SJSA1 (cell line): Measurements from ENCODE around the gene UPK1A. TPM values are rescaled to one million over a fixed set of nuclear protein-coding genes. Genes with fewer than 3 reads are reported as not detected.

ENCODE experiments used
- DNase-seq, 2 experiments: peaks; one replicate each; pipeline ENCODE4 v3.0.0-alpha.2; 2015 to 2020; ENCODE audit warnings: low spot score in 2 of 2, low read depth in 1 of 2
- H3K27ac ChIP-seq: fragments of 250-450 bp; sonication (Bioruptor Pico); 2 replicates; pipeline ENCODE4 v1.5.1; 2020; ENCODE audit warnings: mild to moderate bottlenecking, moderate library complexity
- H3K27me3 ChIP-seq: fragments of 250-450 bp; sonication (Bioruptor Pico); replicated peaks from 2 replicates; pipeline ENCODE4 v1.5.1; 2020; ENCODE audit warnings: mild to moderate bottlenecking, moderate library complexity
- H3K36me3 ChIP-seq: fragments of 250-450 bp; sonication (Bioruptor Pico); 2 replicates; pipeline ENCODE4 v1.5.1; 2020; ENCODE audit warnings: mild to moderate bottlenecking
- H3K4me1 ChIP-seq: fragments of 250-450 bp; sonication (Bioruptor Pico); replicated peaks from 2 replicates; pipeline ENCODE4 v1.6.1; 2021; ENCODE audit warnings: mild to moderate bottlenecking
- H3K4me3 ChIP-seq: fragments of 250-450 bp; sonication (Bioruptor Pico); 2 replicates; pipeline ENCODE4 v1.5.1; 2020; ENCODE audit warnings: mild to moderate bottlenecking
- H3K9me3 ChIP-seq: fragments of 250-450 bp; sonication (Bioruptor Pico); replicated peaks from 2 replicates; pipeline ENCODE4 v1.5.1; 2020; ENCODE audit warnings: mild to moderate bottlenecking
- total RNA-seq: library from RNA; depleted of rRNA; stranded (reverse); fragments of >200 nt; shearing (Covaris generic); gene quantifications from 2 replicates; pipeline ENCODE4 v1.2.3, GENCODE V29; 2014

UPK1A gene
- total RNA-seq, 1 experiment from 2014 or later, result not detected

DNA sequence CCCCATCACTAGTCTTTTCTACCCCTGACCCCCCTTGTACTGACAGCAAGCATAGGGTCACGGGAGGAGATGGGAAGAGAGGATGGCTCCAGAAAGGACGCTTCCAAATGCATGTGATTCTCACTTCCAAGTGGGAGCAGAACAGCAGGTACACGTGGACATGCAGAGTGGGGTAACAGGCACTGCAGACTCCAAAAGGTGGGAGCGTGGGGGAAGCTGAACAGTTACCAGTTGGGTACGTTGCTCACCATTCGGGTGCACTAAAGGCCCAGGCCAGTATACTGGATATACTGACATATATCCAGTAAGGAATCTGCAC, 27.0 kb upstream of the UPK1A start:
- no peak overlapping the region for H3K27ac ChIP-seq
- H3K36me3 ChIP-seq, result peaks cover 38% of the 10 kb centered on the region
- no peak overlapping the region for H3K4me3 ChIP-seq
- peaks cover 15% of the 10 kb centered on the region for H3K4me1 ChIP-seq
- H3K27me3 ChIP-seq, result no peaks in the 10 kb centered on the region
- DNase-seq, result no peak
- no peaks in the 10 kb centered on the region for H3K9me3 ChIP-seq

- Histone ChIP-seq H3K9me3 (no peaks in the 10 kb centered on the region), H3K4me1 (peaks cover 19% of the 10 kb centered on the region), H3K4me3 (no peak overlapping the region), H3K27ac (no peak overlapping the region), H3K27me3 (no peaks in the 10 kb centered on the region), H3K36me3 (peaks cover 34% of the 10 kb centered on the region)
- no peak for DNase-seq
These were observed 26.5 kb upstream of the UPK1A start for GRCh38 chr19:35639863-35640262.

DNA sequence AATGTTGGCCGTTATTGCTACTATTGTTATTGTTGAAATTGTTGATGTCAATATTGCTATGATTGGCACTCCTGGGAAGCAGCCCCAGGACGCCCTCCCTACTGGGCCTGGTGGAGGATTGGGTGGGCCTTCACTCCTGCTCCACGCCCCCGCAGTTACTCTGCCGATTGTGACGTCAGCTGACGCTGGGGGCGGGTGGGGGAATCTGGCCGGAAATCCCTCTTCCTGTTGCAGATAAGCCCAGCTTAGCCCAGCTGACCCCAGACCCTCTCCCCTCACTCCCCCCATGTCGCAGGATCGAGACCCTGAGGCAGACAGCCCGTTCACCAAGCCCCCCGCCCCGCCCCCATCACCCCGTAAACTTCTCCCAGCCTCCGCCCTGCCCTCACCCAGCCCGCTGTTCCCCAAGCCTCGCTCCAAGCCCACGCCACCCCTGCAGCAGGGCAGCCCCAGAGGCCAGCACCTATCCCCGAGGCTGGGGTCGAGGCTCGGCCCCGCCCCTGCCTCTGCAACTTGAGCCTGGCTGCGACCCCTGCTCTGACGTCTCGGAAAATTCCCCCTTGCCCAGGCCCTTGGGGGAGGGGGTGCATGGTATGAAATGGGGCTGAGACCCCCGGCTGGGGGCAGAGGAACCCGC, 24.7 kb upstream of the UPK1A start, which contains the start of gene ETV2:
Gene ETV2, plus strand, starts transcription at position 231 of the 637 bp plus-strand sequence. CDS start 716 bp downstream, outside the sequence.
- peaks cover 35% of the 10 kb centered on the region for H3K4me1 ChIP-seq

GRCh38 chr19:35642312-35642711, 24.0 kb upstream of the UPK1A start:
- no peak for DNase-seq
- peaks cover 12% of the 10 kb centered on the region for H3K36me3 ChIP-seq
- no peaks in the 10 kb centered on the region for H3K27me3 ChIP-seq
- no peaks in the 10 kb centered on the region for H3K9me3 ChIP-seq
- no peak overlapping the region for H3K27ac ChIP-seq
- peaks cover 41% of the 10 kb centered on the region for H3K4me1 ChIP-seq
- no peak overlapping the region for H3K4me3 ChIP-seq

More for the DNA sequence above, 24.7 kb upstream of the UPK1A start, which contains the start of gene ETV2:
- DNase-seq, result no peak
- Histone ChIP-seq H3K9me3 (no peaks in the 10 kb centered on the region), H3K4me3 (no peak within 1 kb of the TSS), H3K36me3 (peaks cover 19% of the 10 kb centered on the region), H3K27me3 (no peaks in the 10 kb centered on the region), H3K27ac (no peak within 1 kb of the TSS)

DNA sequence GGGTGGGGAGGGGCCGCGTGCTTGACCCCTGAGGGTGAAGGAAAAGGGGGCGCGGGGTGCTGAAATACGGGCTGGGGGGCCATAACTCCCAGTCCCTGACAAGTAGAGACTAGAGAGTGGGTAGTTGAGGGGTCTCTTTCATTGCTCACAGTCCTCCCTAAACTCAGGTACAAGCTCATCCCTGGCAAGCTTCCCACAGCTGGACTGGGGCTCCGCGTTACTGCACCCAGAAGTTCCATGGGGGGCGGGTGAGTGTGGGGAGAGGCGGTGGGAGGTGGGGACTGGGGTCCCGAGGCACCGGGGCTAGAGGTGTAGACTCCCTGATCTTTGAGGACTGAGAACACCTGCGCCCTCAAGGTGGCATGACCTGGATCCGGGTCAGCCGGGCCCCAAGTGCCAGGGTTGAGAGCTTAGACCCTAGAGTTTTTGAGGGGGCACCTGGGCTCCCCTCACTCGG, 23.5 kb upstream of the UPK1A start:
- Histone ChIP-seq H3K27ac (no peak overlapping the region), H3K36me3 (peaks cover 7% of the 10 kb centered on the region), H3K27me3 (no peaks in the 10 kb centered on the region)

DNA sequence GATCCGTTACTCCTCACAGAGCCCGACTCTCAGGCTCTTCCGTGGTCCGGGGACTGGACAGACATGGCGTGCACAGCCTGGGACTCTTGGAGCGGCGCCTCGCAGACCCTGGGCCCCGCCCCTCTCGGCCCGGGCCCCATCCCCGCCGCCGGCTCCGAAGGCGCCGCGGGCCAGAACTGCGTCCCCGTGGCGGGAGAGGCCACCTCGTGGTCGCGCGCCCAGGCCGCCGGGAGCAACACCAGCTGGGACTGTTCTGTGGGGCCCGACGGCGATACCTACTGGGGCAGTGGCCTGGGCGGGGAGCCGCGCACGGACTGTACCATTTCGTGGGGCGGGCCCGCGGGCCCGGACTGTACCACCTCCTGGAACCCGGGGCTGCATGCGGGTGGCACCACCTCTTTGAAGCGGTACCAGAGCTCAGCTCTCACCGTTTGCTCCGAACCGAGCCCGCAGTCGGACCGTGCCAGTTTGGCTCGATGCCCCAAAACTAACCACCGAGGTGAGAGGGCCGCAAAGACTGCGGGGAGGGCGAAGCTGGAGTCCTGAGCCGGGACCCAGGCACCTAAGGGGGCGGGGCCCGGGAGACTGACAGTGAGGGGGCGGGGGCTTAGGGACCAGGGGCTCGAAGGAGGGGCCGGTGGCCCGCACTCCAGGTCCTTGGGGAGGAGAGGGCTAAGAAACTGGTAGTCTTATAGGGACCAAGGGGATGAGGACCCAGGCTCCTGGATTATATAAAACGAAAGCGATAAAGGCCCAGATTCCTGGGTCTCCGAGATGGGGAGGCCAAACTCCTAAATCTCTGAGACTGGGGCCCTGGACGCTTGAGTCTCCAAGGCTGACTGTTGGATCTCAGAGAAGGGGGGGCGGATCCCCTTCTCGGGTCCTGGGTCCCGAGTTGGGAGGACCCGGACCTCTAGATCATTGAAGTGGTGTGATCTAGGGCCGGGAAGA, 22.8 kb upstream of the UPK1A start:
- Histone ChIP-seq H3K27me3 (no peaks in the 10 kb centered on the region), H3K4me1 (peaks cover 46% of the 10 kb centered on the region), H3K4me3 (peak overlapping the region; percentile 43), H3K36me3 (peaks cover 4% of the 10 kb centered on the region), H3K9me3 (no peaks in the 10 kb centered on the region), H3K27ac (peak overlapping the region; percentile 7; the same call in 1 of the 2 replicates)
- DNase-seq, result peak; percentile 84 to 93

More for the DNA sequence above, 23.5 kb upstream of the UPK1A start:
- no peak for DNase-seq
- Histone ChIP-seq H3K4me1 (peaks cover 46% of the 10 kb centered on the region), H3K9me3 (no peaks in the 10 kb centered on the region), H3K4me3 (peak overlapping the region; percentile 43)

GRCh38 chr19:35644206-35644986, 21.9 kb upstream of the UPK1A start:
- H3K36me3 ChIP-seq, result peaks cover 4% of the 10 kb centered on the region; the same call in 1 of the 2 replicates
- peak overlapping the region; percentile 7; the same call in 1 of the 2 replicates for H3K27ac ChIP-seq
- H3K27me3 ChIP-seq, result no peaks in the 10 kb centered on the region
- DNase-seq, result peak; percentile 82 to 97
- peak overlapping the region; percentile 43 for H3K4me3 ChIP-seq
- peaks cover 46% of the 10 kb centered on the region for H3K4me1 ChIP-seq
- no peaks in the 10 kb centered on the region for H3K9me3 ChIP-seq

DNA sequence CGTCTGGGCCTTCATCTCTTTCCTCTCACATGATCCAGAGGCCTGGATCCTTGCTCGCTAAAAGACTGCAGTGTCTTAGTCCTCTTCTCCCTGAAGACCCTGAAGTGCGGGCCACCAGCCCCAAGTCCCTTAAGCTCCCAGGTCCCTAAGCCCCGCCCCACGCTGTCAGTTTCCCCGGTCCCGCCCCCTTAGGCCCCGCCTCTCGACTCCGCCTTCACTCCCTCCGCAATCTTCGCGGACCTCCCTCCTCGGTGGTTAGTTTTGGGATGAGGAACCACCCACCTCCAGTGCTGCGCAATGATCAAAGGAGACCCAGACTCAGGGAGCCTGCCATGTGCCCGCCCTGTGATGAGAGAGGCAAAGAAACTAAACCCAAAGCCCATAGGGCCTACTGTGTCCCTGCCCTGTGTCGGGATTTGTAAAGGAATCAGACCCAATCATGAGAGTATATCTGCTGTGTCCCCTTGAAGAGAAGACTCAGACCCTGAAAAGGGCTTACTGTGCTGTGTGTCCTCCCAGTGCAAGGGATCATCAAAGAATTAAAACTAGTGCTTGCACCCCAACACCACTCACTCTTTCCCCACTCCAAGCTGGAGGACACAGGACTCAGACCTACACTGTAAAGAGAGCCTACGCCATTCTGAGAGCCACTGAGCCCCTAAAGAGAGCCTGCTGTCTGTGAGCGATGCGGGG, 21.2 kb upstream of the UPK1A start:
- Histone ChIP-seq H3K27me3 (no peaks in the 10 kb centered on the region), H3K9me3 (no peaks in the 10 kb centered on the region), H3K27ac (no peak overlapping the region), H3K36me3 (peaks cover 10% of the 10 kb centered on the region), H3K4me3 (peak overlapping the region; percentile 43), H3K4me1 (peaks cover 46% of the 10 kb centered on the region)
- DNase-seq, result peak in 1 of 2 experiments; percentile 81

- Histone ChIP-seq H3K36me3 (peaks cover 16% of the 10 kb centered on the region), H3K9me3 (no peaks in the 10 kb centered on the region), H3K4me3 (no peak overlapping the region), H3K27me3 (no peaks in the 10 kb centered on the region), H3K27ac (peak overlapping the region; percentile 52), H3K4me1 (peaks cover 46% of the 10 kb centered on the region)
- no peak for DNase-seq
These were observed 20.4 kb upstream of the UPK1A start for GRCh38 chr19:35645680-35646511.

DNA sequence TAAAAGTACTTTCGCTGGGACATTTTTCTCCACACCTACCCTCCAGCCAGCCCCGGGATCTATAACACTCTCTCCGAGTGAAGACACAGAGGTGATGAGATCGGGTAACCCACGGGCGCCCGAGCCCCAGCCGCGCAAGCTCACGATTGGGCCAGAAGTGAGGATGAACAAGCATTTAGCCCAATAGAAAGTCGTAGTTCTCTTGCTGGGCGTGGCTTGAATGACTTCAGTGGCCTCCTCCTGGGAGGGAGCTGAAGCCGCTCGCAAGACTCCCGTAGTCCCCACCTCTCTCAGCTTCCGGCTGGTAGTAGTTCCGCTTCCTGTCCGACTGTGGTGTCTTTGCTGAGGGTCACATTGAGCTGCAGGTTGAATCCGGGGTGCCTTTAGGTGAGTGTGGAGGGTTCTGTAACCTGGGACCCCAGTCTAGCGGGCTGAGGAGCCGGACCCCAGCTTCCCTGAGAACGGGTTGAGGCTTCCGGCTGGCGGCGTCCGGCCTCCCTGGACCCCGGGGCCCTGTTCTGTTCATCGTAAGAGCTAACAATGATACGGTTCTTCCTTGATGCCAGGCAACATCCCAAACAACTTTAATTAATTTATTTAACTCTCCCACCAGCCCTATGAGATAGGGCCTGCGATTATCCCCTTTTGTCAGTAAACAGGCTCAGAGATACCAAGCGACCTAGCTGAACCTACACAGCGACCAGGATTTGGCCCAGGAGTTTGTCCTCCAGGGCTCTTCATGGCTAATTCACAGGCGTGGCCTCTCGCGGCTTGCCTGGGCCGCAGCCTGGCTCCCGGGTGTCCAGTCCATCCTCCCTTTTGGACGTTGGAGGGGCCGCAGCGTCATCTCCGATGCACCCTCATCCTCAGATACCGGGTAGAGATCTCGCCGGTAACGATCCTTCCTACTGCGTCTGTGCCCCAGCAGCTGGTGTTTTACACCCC, 18.0 kb upstream of the UPK1A start, which contains the start of gene COX6B1:
Gene COX6B1, plus strand, starts transcription at position 307 of the 945 bp plus-strand sequence. CDS start 2,921 bp downstream, outside the sequence.
- H3K27ac ChIP-seq, result peak within 1 kb of the TSS; percentile 53

GRCh38 chr19:35650581-35650980, 15.7 kb upstream of the UPK1A start:
- DNase-seq, result no peak
- Histone ChIP-seq H3K36me3 (peaks cover 51% of the 10 kb centered on the region), H3K4me1 (peaks cover 19% of the 10 kb centered on the region), H3K4me3 (no peak overlapping the region), H3K27ac (no peak overlapping the region), H3K27me3 (no peaks in the 10 kb centered on the region), H3K9me3 (no peaks in the 10 kb centered on the region)

More for the DNA sequence above, 18.0 kb upstream of the UPK1A start, which contains the start of gene COX6B1:
- DNase-seq, result peak; percentile 92 to 95
- Histone ChIP-seq H3K9me3 (no peaks in the 10 kb centered on the region), H3K4me1 (peaks cover 41% of the 10 kb centered on the region), H3K36me3 (peaks cover 32% of the 10 kb centered on the region), H3K4me3 (peak within 1 kb of the TSS; percentile 70), H3K27me3 (no peaks in the 10 kb centered on the region)
